Hematopoietic multipotent progenitor cell treated with erythropoietin and hydrocortisone succinate and interleukin-3 and kit ligand, for 15 days (in vitro differentiated cells): ENCODE measurements around the gene SCAPER.

Experiments
- DNase-seq: peaks from one replicate; pipeline ENCODE4 v3.0.0-alpha.2; 2015; ENCODE audit warnings: low spot score

The SCAPER gene

GRCh38 chr15:76905013-76905839 is at the start of gene SCAPER:
Gene SCAPER (minus strand): TSS chr15:76905340. CDS start chr15:76883817, 21,523 bp downstream.
- DNase-seq, result peak; percentile 54

DNA sequence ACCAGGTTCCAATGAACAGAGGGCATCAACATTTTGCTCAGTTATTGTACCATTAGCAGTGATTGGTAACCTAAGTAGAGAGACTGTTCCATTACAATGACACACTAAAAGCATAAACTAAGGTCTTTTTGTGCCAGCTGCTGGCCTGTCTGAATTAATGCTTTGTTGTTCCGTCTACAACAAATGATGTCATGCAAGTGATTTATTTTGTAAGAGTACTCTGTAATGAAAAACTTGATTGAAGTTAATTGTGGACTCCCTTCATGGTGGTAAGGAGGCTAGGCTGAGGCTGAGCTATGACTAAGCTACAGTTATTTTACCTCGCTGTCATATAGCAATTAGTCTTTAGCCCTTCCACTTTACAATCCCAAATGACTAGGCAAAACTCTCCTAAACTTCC is 49.6 kb upstream of the SCAPER start:
- no peak for DNase-seq

DNA sequence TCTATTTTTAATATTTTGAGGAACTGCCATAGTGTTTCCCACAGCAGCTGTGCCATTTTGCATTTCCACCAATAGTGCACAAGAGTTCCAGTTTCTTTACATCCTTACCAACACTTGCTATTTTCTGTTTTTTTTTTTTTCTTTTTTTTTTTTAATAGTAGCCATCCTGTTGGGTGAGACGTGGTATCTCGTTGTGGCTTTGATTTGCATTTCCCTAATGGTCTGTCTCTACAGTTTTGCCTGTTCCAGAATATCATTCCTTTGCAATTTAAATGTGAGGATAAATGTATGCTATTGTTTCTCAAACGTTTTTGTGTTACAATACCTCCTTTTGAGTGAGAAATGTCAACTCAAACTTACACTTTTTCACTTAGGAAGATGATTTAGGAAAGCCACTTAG is 48.8 kb upstream of the SCAPER start:
- no peak for DNase-seq

- DNase-seq, result no peak
Measured at GRCh38 chr15:76951220-76951619, 46.1 kb upstream of the SCAPER start.

DNA sequence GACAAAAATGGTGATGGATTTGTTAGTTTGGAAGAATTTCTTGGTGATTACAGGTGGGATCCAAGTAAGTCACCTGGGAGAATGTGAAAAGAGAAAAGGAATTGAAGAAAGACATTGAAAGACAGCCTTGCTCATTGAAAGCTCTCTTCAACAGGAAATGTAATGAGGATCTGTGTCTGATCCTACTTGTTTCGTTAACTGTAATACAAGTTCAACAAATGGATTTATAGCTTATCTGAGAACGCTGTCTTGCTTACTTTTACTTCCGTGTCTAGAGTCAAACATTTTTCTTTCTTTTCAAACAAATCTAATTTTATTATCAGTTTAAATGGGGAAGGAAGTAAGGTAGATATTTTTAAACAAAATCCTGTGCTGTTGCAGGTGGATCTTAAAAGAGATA is 42.3 kb upstream of the SCAPER start:
- no peak for DNase-seq

GRCh38 chr15:76945494-76946093 is 40.5 kb upstream of the SCAPER start:
- no peak for DNase-seq

DNA sequence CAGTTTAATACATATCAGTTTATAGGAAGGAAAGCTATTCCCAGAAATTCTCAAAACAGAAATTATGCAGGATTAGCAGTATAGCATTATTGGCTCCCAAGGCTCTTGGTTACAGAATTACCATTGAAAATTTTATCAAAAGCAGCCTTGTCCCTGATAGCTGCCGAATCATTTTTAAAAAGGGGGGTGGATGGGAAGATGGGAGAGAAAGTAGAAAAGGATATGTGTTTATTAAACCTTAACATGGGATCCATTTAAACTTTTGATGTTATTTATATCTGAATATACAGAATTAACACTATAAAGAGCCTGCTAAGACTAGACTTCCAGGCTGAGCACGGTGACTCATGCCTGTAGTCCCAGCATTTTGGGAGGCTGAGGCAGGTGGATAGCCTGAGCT is 37.2 kb upstream of the SCAPER start:
- DNase-seq, result no peak

GRCh38 chr15:76941636-76942035 is 36.5 kb upstream of the SCAPER start:
- DNase-seq, result no peak

GRCh38 chr15:76939715-76940114 is 34.6 kb upstream of the SCAPER start:
- DNase-seq, result no peak

GRCh38 chr15:76938752-76939151 is 33.6 kb upstream of the SCAPER start:
- DNase-seq, result no peak

DNA sequence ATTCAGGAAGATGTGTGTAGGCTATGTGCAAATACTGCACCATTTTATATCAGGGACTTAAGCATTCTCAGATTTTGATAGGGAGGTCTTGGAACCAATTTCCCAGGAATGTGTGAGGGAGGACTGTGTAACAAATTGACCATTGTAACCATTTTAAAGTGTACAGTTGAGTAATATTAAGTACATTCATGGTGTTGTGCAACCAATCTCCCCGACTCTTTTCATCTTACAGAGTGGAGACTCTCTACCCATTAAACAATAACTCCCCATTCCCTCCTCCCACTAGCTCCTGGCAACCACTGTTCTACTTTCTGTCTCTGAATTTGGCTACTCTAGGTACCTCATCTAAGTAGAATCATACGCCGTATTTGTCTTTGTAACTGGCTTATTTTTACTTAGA is 31.5 kb upstream of the SCAPER start:
- DNase-seq, result no peak

DNA sequence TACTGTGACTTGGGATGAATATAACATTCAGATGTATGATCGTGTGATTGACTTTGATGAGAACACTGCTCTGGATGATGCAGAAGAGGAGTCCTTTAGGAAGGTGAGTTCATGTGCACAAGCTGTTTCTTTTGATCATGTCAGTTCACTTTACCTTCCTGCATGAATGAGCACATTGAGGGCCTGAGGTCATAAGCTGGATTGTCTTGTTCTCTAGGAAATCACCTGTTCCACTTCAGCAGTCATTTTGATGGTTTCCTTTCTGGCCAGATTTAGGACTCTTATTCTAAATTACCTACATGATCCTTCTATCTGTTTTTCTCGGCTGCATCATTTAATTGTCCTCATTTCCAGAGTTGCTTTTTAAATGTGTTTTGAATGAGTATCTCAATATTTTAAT is 30.5 kb upstream of the SCAPER start:
- no peak for DNase-seq

DNA sequence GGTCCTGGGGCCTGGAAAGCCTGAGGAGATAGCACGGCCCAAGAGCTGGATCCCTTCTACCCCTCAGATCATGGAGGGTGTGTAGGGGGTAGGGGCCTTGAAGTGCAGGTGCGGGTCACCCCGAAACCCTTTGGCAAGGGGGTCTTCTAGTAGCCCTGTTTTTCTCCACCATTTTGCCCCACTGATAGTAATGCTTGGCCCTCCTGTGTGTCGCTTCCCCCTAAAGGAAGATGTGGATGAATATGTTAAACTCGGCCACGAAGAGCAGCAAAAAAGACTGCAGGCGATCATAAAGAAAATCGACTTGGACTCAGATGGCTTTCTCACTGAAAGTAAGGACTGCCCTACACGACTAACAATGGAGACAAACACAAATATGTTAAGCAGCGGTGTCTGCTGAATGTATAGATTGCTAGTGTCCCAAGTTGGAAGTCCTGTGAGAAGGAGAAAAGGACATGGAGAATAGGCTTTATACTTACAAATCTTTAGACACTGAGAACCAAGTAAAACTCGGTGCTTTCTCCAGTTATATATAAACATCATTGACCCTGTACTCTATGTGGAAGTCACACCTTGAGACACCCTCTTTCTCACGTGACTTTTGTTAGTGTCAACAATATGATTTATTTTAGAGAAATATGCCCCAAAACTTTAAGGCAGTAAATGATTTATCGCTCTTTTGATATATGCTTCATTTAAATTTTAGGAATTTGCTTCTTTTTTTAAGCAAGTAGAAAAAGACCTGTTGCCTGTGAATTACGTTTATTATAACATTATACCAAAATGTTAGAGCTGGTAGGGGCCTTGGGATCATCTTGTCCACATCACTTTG is 27.2 kb upstream of the SCAPER start:
- DNase-seq, result no peak

- DNase-seq, result peak; percentile 93
Measured at GRCh38 chr15:76931397-76932134, 26.4 kb upstream of the SCAPER start, which contains the start of gene RCN2. Gene RCN2 (plus strand): TSS chr15:76931749. CDS start chr15:76931842, 93 bp downstream.

GRCh38 chr15:76930831-76931396 is 25.8 kb upstream of the SCAPER start:
- no peak for DNase-seq

DNA sequence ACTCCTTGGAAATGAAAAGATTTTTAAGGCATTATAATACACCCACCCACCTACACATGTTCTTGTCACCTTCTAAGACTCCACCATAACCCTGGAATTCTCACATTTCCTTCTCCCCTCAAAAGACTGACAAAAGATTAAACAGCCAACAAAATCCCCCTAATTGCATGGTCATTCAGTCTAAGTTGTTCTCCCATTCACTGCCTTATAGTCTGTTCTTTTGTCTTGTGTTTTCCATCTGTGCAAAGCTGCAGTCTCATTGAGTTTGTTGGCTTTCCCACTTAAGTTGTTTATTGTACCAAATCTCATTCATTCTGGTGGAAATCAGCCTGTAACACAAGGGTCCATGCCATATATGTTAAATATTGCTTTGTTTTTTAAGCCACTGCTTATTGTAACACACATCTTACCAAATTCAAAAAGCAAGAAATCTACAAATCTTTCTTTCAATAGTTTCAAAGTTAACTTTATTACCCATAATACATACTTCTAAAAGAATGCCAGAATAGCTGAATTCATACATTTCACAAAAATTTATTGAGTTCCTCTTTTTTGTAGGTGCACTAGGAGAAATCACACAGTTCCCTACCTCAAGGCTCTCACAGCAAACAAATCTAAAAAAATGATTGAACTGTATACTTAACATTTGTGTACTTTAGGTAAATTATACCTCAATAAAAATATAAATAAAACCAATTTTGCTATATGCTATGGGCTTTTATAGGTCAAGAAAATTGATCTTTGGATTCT is 24.0 kb upstream of the SCAPER start:
- DNase-seq, result no peak

GRCh38 chr15:76928201-76928600 is 23.1 kb upstream of the SCAPER start:
- DNase-seq, result no peak

GRCh38 chr15:76916369-76916768 is 11.2 kb upstream of the SCAPER start:
- no peak for DNase-seq

- no peak for DNase-seq
Measured at GRCh38 chr15:76913737-76914136, 8.6 kb upstream of the SCAPER start.

GRCh38 chr15:76912430-76912829 is 7.3 kb upstream of the SCAPER start:
- no peak for DNase-seq

- DNase-seq, result no peak
Measured at GRCh38 chr15:76905855-76906254, 715 bp upstream of the SCAPER start.
